OCI-LY7 (cell line): ENCODE measurements around the gene MACROH2A2. TPM values are rescaled to one million over a fixed set of nuclear protein-coding genes. Genes with fewer than 3 reads are reported as not detected.
A peak's percentile ranks its signal among the peaks of the same experiment; 100 is the strongest.

Experiments used
- BruUV-seq: library from RNA; stranded (reverse); fragments of 400-500 nt; replicated peaks from 2 replicates; lab custom pipeline; 2021; lab: Mats Ljungman, UMichigan
- CTCF ChIA-PET: fragments of 300-600 bp; sonication (Branson Sonifier 250); formaldehyde crosslinking; loops from one replicate; lab custom pipeline; 2022; ENCODE audit warnings: antibody characterized with exemption; ENCODE audit not compliant: unreplicated experiment; lab: Charles Lee
- POLR2A ChIA-PET: fragments of 300-600 bp; sonication (Branson Sonifier 250); formaldehyde crosslinking; loops from one replicate; lab custom pipeline; 2022; ENCODE audit warnings: antibody characterized with exemption; lab: Charles Lee
- DNase-seq: peaks from one replicate; pipeline ENCODE4 v3.0.0-alpha.2; 2015; ENCODE audit warnings: low spot score
- H2AFZ ChIP-seq: fragments of 200-600 bp; sonication (generic), shearing (Covaris generic); 2 replicates; pipeline ENCODE4 v1.6.1; 2014; ENCODE audit warnings: mild to moderate bottlenecking, antibody characterized with exemption, low read length, moderate library complexity
- H3K27ac ChIP-seq: fragments of 200-600 bp; sonication (generic); 2 replicates; pipeline ENCODE4 v1.5.1; 2014; ENCODE audit warnings: mixed run types, low read depth, mild to moderate bottlenecking, moderate library complexity, low read length, inconsistent platforms; ENCODE audit not compliant: poor library complexity, severe bottlenecking
- H3K36me3 ChIP-seq: fragments of 200-600 bp; sonication (generic); 2 replicates; pipeline ENCODE4 v1.6.1; 2014; ENCODE audit warnings: mild to moderate bottlenecking, antibody characterized with exemption, low read length, moderate library complexity, mixed read lengths; ENCODE audit not compliant: insufficient read depth
- H3K4me1 ChIP-seq: fragments of 200-600 bp; sonication (generic); 2 replicates; pipeline ENCODE4 v1.5.1; 2014; ENCODE audit warnings: mild to moderate bottlenecking, low read length; ENCODE audit not compliant: insufficient read depth, poor library complexity, severe bottlenecking
- H3K4me2 ChIP-seq: fragments of 200-600 bp; sonication (generic); 2 replicates; pipeline ENCODE4 v1.6.1; 2014; ENCODE audit warnings: mild to moderate bottlenecking, low read length
- H3K4me3 ChIP-seq: fragments of 200-600 bp; sonication (generic); 2 replicates; pipeline ENCODE4 v1.5.1; 2014; ENCODE audit warnings: mild to moderate bottlenecking, low read depth, low read length; ENCODE audit not compliant: poor library complexity, severe bottlenecking
- H3K79me2 ChIP-seq: fragments of 200-600 bp; sonication (generic); 2 replicates; pipeline ENCODE4 v1.6.1; 2016; ENCODE audit warnings: low read depth, mild to moderate bottlenecking, low read length, moderate library complexity, mixed read lengths; ENCODE audit not compliant: insufficient read depth
- H3K9me2 ChIP-seq: fragments of 200-600 bp; sonication (generic); 2 replicates; pipeline ENCODE4 v1.6.1; 2016; ENCODE audit warnings: mild to moderate bottlenecking, low read length, mixed read lengths; ENCODE audit not compliant: insufficient read depth
- H3K9me3 ChIP-seq: fragments of 200-600 bp; sonication (generic); 2 replicates; pipeline ENCODE4 v1.6.1; 2014; ENCODE audit warnings: mild to moderate bottlenecking, mixed run types, low read length, mixed read lengths
- H4K20me1 ChIP-seq: fragments of 200-600 bp; sonication (generic); 2 replicates; pipeline ENCODE4 v1.6.1; 2014; ENCODE audit warnings: mild to moderate bottlenecking, antibody characterized with exemption, low read length, moderate library complexity, mixed read lengths; ENCODE audit not compliant: insufficient read depth
- EZH2phosphoT487 ChIP-seq: fragments of 200-600 bp; sonication (generic); IDR thresholded peaks from 2 replicates; pipeline ENCODE4 v1.6.1; 2018; ENCODE audit warnings: low read depth, borderline replicate concordance, mild to moderate bottlenecking, mixed run types, antibody characterized with exemption, low read length, moderate library complexity, mixed read lengths
- intact Hi-C: fragments of 100-400 bp; cut with micrococcal nuclease; formaldehyde crosslinking; loops from one replicate; pipeline ENCODE4 v1.10.0; 2022; ENCODE audit not compliant: unreplicated experiment
- total RNA-seq, 2 experiments: library from RNA; depleted of rRNA in 1 of 2; stranded (reverse); fragments of >200 nt in 1 of 2; shearing (Covaris generic) in 1 of 2; gene quantifications; 2 replicates each; pipeline ENCODE4 v1.2.3, GENCODE V29; 2014 to 2022
- TF ChIP-seq, protein P1 (sequence below): fragments of 200-600 bp; sonication (generic); conservative IDR thresholded peaks from 2 replicates; pipeline ENCODE4 v1.5.1; 2014; ENCODE audit warnings: mild to moderate bottlenecking, antibody characterized with exemption, low read length, moderate library complexity, mixed read lengths

Gene MACROH2A2
- total RNA-seq, 2 experiments from 2014 or later: not detected

GRCh38 chr10:70067586-70067985, 14.9 kb downstream of the MACROH2A2 start:
- H3K36me3 ChIP-seq: no peaks in the 10 kb centered on the region
- H3K4me1 ChIP-seq: no peaks in the 10 kb centered on the region
- ChIA-PET POLR2A (interaction anchor here (1.0 kb wide), 1 partner anchor 28 kb away, joined by 3 read pairs; no protein-coding TSS in a partner anchor), CTCF (no interaction called here)
- TF ChIP-seq, protein P1, sequence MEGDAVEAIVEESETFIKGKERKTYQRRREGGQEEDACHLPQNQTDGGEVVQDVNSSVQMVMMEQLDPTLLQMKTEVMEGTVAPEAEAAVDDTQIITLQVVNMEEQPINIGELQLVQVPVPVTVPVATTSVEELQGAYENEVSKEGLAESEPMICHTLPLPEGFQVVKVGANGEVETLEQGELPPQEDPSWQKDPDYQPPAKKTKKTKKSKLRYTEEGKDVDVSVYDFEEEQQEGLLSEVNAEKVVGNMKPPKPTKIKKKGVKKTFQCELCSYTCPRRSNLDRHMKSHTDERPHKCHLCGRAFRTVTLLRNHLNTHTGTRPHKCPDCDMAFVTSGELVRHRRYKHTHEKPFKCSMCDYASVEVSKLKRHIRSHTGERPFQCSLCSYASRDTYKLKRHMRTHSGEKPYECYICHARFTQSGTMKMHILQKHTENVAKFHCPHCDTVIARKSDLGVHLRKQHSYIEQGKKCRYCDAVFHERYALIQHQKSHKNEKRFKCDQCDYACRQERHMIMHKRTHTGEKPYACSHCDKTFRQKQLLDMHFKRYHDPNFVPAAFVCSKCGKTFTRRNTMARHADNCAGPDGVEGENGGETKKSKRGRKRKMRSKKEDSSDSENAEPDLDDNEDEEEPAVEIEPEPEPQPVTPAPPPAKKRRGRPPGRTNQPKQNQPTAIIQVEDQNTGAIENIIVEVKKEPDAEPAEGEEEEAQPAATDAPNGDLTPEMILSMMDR: no peak
- no peak overlapping the region for H3K4me2 ChIP-seq
- no TSS peak for BruUV-seq
- no peaks in the 10 kb centered on the region for H3K79me2 ChIP-seq
- no peaks in the 10 kb centered on the region for H3K9me3 ChIP-seq
- no peak overlapping the region for H2AFZ ChIP-seq
- no peak overlapping the region for H3K4me3 ChIP-seq
- DNase-seq: no peak
- intact Hi-C loops: no loop called here
- no peaks in the 10 kb centered on the region for H3K9me2 ChIP-seq
- H4K20me1 ChIP-seq: no peaks in the 10 kb centered on the region
- H3K27ac ChIP-seq: no peak overlapping the region

DNA sequence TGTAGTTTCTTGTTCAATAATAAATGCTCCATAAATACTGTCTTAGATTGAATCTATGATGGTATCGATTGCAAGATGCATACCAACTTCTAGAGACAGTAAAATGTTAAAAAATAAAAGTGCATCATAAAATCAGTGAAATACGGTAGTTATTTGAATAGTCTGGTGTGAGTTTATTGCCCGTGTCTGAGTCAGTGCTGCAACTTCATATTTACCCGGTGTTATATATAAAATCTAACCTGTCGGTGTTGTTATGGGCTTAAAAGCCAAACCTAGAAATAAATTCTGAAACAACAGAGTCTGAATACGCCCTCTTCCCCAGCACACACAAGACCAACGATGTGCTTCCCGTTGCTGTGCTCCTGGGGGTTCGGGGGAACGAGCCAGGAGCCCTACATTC, 16.3 kb downstream of the MACROH2A2 start:
- ChIA-PET POLR2A (no interaction called here), CTCF (no interaction called here)
- no peaks in the 10 kb centered on the region for H3K4me1 ChIP-seq
- no peak overlapping the region for H3K4me2 ChIP-seq
- no peaks in the 10 kb centered on the region for H3K9me2 ChIP-seq
- no peaks in the 10 kb centered on the region for H4K20me1 ChIP-seq
- H3K79me2 ChIP-seq: no peaks in the 10 kb centered on the region
- H3K36me3 ChIP-seq: no peaks in the 10 kb centered on the region
- H3K27ac ChIP-seq: no peak overlapping the region
- peak overlapping the region; percentile 20; the same call in 1 of the 2 replicates for H2AFZ ChIP-seq
- no TSS peak for BruUV-seq
- no peak for DNase-seq
- no peak overlapping the region for H3K4me3 ChIP-seq
- no peak for TF ChIP-seq EZH2phosphoT487
- TF ChIP-seq, protein P1: no peak
- H3K9me3 ChIP-seq: no peaks in the 10 kb centered on the region
- intact Hi-C loops: no loop called here

DNA sequence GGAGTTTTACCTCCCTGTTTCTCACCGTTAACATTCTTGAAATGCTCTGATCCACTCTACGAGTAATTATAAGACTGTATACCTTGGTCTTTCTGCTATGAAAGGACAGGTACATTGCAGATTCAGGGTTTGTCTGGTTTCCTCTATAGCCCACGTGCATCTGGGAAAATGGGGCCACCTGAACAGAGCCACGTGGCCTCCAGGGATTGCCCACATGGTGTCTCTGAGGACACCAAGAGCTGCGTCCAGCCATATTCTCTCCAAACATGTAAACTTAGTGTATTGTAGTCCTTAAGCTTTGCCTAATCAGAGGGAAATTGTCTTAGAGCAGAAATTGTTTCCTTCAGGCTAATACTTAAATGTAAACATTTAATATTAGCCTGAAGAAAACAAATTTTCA, 16.7 kb downstream of the MACROH2A2 start:
- no peaks in the 10 kb centered on the region for H3K36me3 ChIP-seq
- intact Hi-C loops: no loop called here
- H3K79me2 ChIP-seq: no peaks in the 10 kb centered on the region
- peak overlapping the region; percentile 20; the same call in 1 of the 2 replicates for H2AFZ ChIP-seq
- H3K4me2 ChIP-seq: no peak overlapping the region
- ChIA-PET CTCF (no interaction called here), POLR2A (no interaction called here)
- no peaks in the 10 kb centered on the region for H4K20me1 ChIP-seq
- H3K4me3 ChIP-seq: no peak overlapping the region
- H3K4me1 ChIP-seq: no peaks in the 10 kb centered on the region
- TF ChIP-seq, protein P1: no peak
- no peak for TF ChIP-seq EZH2phosphoT487
- BruUV-seq: no TSS peak
- no peaks in the 10 kb centered on the region for H3K9me2 ChIP-seq
- no peak for DNase-seq
- H3K9me3 ChIP-seq: no peaks in the 10 kb centered on the region
- no peak overlapping the region for H3K27ac ChIP-seq
